OCI-LY1 (cell line): ENCODE results near the gene SLC51B.

ENCODE experiments used
- H2AFZ ChIP-seq: fragments of 200-600 bp; sonication (generic), shearing (Covaris generic); 2 replicates; pipeline ENCODE4 v1.6.0; 2014; ENCODE audit warnings: antibody characterized with exemption, mild to moderate bottlenecking, low read length
- H3F3A ChIP-seq: fragments of 200-600 bp; sonication (generic), shearing (Covaris generic); 2 replicates; pipeline ENCODE4 v1.6.0; 2014; ENCODE audit warnings: mild to moderate bottlenecking, antibody characterized with exemption, low read length, moderate library complexity; ENCODE audit not compliant: insufficient read depth
- H3K27ac ChIP-seq: fragments of 200-600 bp; sonication (generic); 2 replicates; pipeline ENCODE4 v1.5.1; 2014; ENCODE audit warnings: low read length, mixed run types, mild to moderate bottlenecking, low read depth; ENCODE audit not compliant: poor library complexity, severe bottlenecking
- H3K27me3 ChIP-seq: fragments of 200-600 bp; sonication (generic); 2 replicates; pipeline ENCODE4 v1.6.0; 2014; ENCODE audit warnings: antibody characterized with exemption, mild to moderate bottlenecking, low read length, moderate library complexity; ENCODE audit not compliant: insufficient read depth
- H3K36me3 ChIP-seq: fragments of 200-600 bp; sonication (generic); 2 replicates; pipeline ENCODE4 v1.6.1; 2014; ENCODE audit warnings: mild to moderate bottlenecking, antibody characterized with exemption, low read length, moderate library complexity, mixed read lengths; ENCODE audit not compliant: insufficient read depth
- H3K4me1 ChIP-seq: fragments of 200-600 bp; sonication (generic); 2 replicates; pipeline ENCODE4 v1.5.1; 2014; ENCODE audit warnings: mild to moderate bottlenecking, low read length, moderate library complexity; ENCODE audit not compliant: insufficient read depth, severe bottlenecking
- H3K4me2 ChIP-seq: fragments of 200-600 bp; sonication (generic), shearing (Covaris generic); 2 replicates; pipeline ENCODE4 v1.6.1; 2014; ENCODE audit warnings: low read length
- H3K4me3 ChIP-seq: fragments of 200-600 bp; sonication (generic); 2 replicates; pipeline ENCODE4 v1.5.1; 2014; ENCODE audit warnings: low read length, low read depth, mild to moderate bottlenecking, mixed read lengths; ENCODE audit not compliant: poor library complexity, severe bottlenecking
- H3K79me2 ChIP-seq: fragments of 200-600 bp; shearing (Covaris generic); 2 replicates; pipeline ENCODE4 v1.6.1; 2016; ENCODE audit warnings: mixed run types, low read length, mixed read lengths; ENCODE audit not compliant: insufficient read depth
- H3K9ac ChIP-seq: fragments of 200-600 bp; sonication (generic), shearing (Covaris generic); 2 replicates; pipeline ENCODE4 v1.6.1; 2014; ENCODE audit warnings: mild to moderate bottlenecking, low read length, mixed read lengths
- H3K9me2 ChIP-seq: fragments of 200-600 bp; sonication (generic), shearing (Covaris generic); 2 replicates; pipeline ENCODE4 v1.6.1; 2014; ENCODE audit warnings: low read depth, mild to moderate bottlenecking, low read length, mixed read lengths
- H3K9me3 ChIP-seq: fragments of 200-600 bp; shearing (Covaris generic); 2 replicates; pipeline ENCODE4 v1.6.1; 2014; ENCODE audit warnings: low read length, mixed read lengths
- H4K20me1 ChIP-seq: fragments of 200-600 bp; sonication (generic), shearing (Covaris generic); 2 replicates; pipeline ENCODE4 v1.6.0; 2016; ENCODE audit warnings: mild to moderate bottlenecking, low read length; ENCODE audit not compliant: insufficient read depth
- EZH2 ChIP-seq: fragments of 200-600 bp; sonication (generic), shearing (Covaris generic); IDR thresholded peaks from 2 replicates; pipeline ENCODE4 v1.8.0; 2017; ENCODE audit warnings: borderline replicate concordance, mixed run types, mild to moderate bottlenecking, antibody characterized with exemption, low read length, moderate library complexity, mixed read lengths
- TF ChIP-seq, protein P1 (sequence below): fragments of 200-600 bp; sonication (generic), shearing (Covaris generic); IDR thresholded peaks from 2 replicates; pipeline ENCODE4 v1.5.1; 2017; ENCODE audit warnings: mild to moderate bottlenecking, antibody characterized with exemption, low read length, moderate library complexity, mixed read lengths

The SLC51B gene

DNA sequence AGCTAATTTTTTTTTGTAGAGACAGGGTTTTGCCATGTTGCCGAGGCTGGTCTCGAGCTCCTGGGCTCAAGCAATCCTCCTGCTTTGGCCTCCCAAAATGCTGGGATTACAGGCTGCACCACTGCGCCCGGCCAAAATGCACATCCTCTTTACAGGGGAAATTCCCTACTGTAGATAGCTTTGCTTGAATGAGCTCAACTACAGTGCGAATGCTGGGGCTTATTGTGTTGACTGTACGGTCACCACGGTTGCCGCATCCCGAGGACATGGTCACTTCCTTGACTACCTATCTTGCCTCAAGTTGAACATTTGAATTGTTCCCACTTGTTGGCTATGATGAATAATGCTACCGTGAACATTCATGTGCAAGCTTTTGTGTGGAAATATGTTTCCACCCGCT is 10.5 kb upstream of the SLC51B start:
- no peaks in the 10 kb centered on the region for H3K27me3 ChIP-seq
- TF ChIP-seq EZH2: no peak
- TF ChIP-seq, protein P1, sequence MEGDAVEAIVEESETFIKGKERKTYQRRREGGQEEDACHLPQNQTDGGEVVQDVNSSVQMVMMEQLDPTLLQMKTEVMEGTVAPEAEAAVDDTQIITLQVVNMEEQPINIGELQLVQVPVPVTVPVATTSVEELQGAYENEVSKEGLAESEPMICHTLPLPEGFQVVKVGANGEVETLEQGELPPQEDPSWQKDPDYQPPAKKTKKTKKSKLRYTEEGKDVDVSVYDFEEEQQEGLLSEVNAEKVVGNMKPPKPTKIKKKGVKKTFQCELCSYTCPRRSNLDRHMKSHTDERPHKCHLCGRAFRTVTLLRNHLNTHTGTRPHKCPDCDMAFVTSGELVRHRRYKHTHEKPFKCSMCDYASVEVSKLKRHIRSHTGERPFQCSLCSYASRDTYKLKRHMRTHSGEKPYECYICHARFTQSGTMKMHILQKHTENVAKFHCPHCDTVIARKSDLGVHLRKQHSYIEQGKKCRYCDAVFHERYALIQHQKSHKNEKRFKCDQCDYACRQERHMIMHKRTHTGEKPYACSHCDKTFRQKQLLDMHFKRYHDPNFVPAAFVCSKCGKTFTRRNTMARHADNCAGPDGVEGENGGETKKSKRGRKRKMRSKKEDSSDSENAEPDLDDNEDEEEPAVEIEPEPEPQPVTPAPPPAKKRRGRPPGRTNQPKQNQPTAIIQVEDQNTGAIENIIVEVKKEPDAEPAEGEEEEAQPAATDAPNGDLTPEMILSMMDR: no peak
- H2AFZ ChIP-seq: no peak overlapping the region
- peaks cover 3% of the 10 kb centered on the region for H3K4me1 ChIP-seq
- H3F3A ChIP-seq: no peaks in the 10 kb centered on the region
- H3K79me2 ChIP-seq: no peaks in the 10 kb centered on the region
- H3K4me3 ChIP-seq: no peak overlapping the region
- no peaks in the 10 kb centered on the region for H3K9me2 ChIP-seq
- H3K4me2 ChIP-seq: no peak overlapping the region
- no peak overlapping the region for H3K27ac ChIP-seq
- H4K20me1 ChIP-seq: no peaks in the 10 kb centered on the region
- H3K36me3 ChIP-seq: no peaks in the 10 kb centered on the region
- H3K9me3 ChIP-seq: no peaks in the 10 kb centered on the region
- H3K9ac ChIP-seq: no peak overlapping the region

DNA sequence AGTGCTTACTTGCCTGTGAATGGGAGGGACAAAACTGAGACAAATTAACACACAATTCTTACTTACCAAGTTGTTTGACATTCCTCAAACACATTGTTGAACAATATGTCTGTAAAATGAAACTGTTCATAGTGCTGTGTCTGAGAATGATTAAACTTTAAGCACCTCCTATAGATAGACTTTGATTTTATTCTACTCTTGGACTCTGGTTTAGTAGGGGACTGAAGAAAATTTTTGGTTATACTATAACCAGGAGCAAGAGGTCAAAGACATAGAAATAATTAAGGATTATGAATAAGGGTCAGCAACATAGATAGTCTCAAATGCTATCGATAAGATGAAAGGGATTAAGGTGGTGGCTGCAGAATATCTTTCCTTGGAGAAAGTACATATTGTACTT is 7.9 kb upstream of the SLC51B start:
- H3F3A ChIP-seq: no peaks in the 10 kb centered on the region
- H3K79me2 ChIP-seq: no peaks in the 10 kb centered on the region
- H3K4me3 ChIP-seq: no peak overlapping the region
- H3K4me2 ChIP-seq: no peak overlapping the region
- H3K27ac ChIP-seq: no peak overlapping the region
- H3K9me3 ChIP-seq: no peaks in the 10 kb centered on the region
- TF ChIP-seq EZH2: no peak
- TF ChIP-seq, protein P1: no peak
- no peaks in the 10 kb centered on the region for H3K9me2 ChIP-seq
- H3K36me3 ChIP-seq: no peaks in the 10 kb centered on the region
- no peaks in the 10 kb centered on the region for H4K20me1 ChIP-seq
- no peaks in the 10 kb centered on the region; the same call in 1 of the 2 replicates for H3K27me3 ChIP-seq
- H3K9ac ChIP-seq: no peak overlapping the region
- no peak overlapping the region for H2AFZ ChIP-seq
- peaks cover 3% of the 10 kb centered on the region for H3K4me1 ChIP-seq

DNA sequence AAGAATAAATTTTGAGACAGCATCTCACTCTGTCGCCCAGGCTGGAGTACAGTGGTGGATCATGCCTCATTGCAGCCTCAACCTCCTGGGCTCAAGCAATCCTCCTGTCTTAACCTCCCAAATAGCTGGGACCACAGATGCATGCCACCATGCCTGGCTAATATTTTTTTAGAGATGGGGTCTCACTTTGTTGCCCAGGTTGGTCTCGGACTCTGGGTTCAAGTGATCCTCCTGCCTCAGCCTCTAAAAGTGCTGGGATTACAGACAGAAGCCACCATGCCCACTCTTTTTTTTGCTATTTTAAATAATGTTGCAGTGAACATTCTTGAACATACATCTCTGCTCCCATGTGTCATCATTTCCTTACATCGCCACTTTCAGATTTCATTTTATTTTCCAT is 6.8 kb upstream of the SLC51B start:
- H3K27me3 ChIP-seq: no peaks in the 10 kb centered on the region; the same call in 1 of the 2 replicates
- no peaks in the 10 kb centered on the region for H3F3A ChIP-seq
- no peaks in the 10 kb centered on the region for H3K9me2 ChIP-seq
- no peak overlapping the region for H2AFZ ChIP-seq
- H3K9ac ChIP-seq: no peak overlapping the region
- H3K9me3 ChIP-seq: no peaks in the 10 kb centered on the region
- no peak overlapping the region for H3K4me3 ChIP-seq
- no peak overlapping the region for H3K27ac ChIP-seq
- no peaks in the 10 kb centered on the region for H4K20me1 ChIP-seq
- H3K4me2 ChIP-seq: no peak overlapping the region
- H3K79me2 ChIP-seq: no peaks in the 10 kb centered on the region
- no peaks in the 10 kb centered on the region for H3K4me1 ChIP-seq
- H3K36me3 ChIP-seq: no peaks in the 10 kb centered on the region
- TF ChIP-seq, protein P1: no peak
- TF ChIP-seq EZH2: no peak
